Suppressor macrophage treated with lipopolysaccharide for 4 hours (primary cell): ENCODE data around the gene FGF10.
A peak's percentile ranks its signal among the peaks of the same experiment; 100 is the strongest.

Experiments
- DNase-seq: peaks from one replicate; pipeline ENCODE4 v3.0.0-alpha.2; 2020

The FGF10 gene

GRCh38 chr5:44389090-44389822, at the start of gene FGF10:
Gene FGF10, minus strand, starts transcription at chr5:44389420. Its CDS starts 738 bp downstream, at chr5:44388682.
- no peak for DNase-seq

GRCh38 chr5:44426944-44427343, 37.7 kb upstream of the FGF10 start:
- no peak for DNase-seq

- no peak for DNase-seq
These were observed 23.1 kb upstream of the FGF10 start for GRCh38 chr5:44412286-44412685.

GRCh38 chr5:44402084-44402483, 12.9 kb upstream of the FGF10 start:
- no peak for DNase-seq

- DNase-seq, result no peak
These were observed 12.4 kb upstream of the FGF10 start for GRCh38 chr5:44401611-44402010.

- DNase-seq, result no peak
These were observed 9.2 kb upstream of the FGF10 start for GRCh38 chr5:44398382-44398781.

GRCh38 chr5:44396312-44396711, 7.1 kb upstream of the FGF10 start:
- DNase-seq, result no peak

GRCh38 chr5:44390351-44390750, 1.1 kb upstream of the FGF10 start:
- no peak for DNase-seq

- no peak for DNase-seq
These were observed 563 bp upstream of the FGF10 start for GRCh38 chr5:44389823-44390143.

- no peak for DNase-seq
These were observed 715 bp downstream of the FGF10 start for GRCh38 chr5:44388321-44389089.

GRCh38 chr5:44387921-44388320, 1.3 kb downstream of the FGF10 start:
- DNase-seq, result no peak

GRCh38 chr5:44387406-44387805, 1.8 kb downstream of the FGF10 start:
- DNase-seq, result no peak

GRCh38 chr5:44385291-44385900, 3.8 kb downstream of the FGF10 start:
- DNase-seq, result peak; percentile 78

GRCh38 chr5:44384816-44385215, 4.4 kb downstream of the FGF10 start:
- DNase-seq, result no peak

- no peak for DNase-seq
These were observed 6.3 kb downstream of the FGF10 start for GRCh38 chr5:44382894-44383293.

GRCh38 chr5:44377057-44377456, 12.2 kb downstream of the FGF10 start:
- no peak for DNase-seq

- no peak for DNase-seq
These were observed 17.2 kb downstream of the FGF10 start for GRCh38 chr5:44372028-44372427.

GRCh38 chr5:44367203-44367602, 22.0 kb downstream of the FGF10 start:
- no peak for DNase-seq

- DNase-seq, result no peak
These were observed 23.9 kb downstream of the FGF10 start for GRCh38 chr5:44365345-44365744.

GRCh38 chr5:44364097-44364496, 25.1 kb downstream of the FGF10 start:
- DNase-seq, result no peak

- DNase-seq, result no peak
These were observed 27.7 kb downstream of the FGF10 start for GRCh38 chr5:44361342-44362001.

GRCh38 chr5:44360919-44361318, 28.3 kb downstream of the FGF10 start:
- no peak for DNase-seq

- DNase-seq, result no peak
These were observed 30.8 kb downstream of the FGF10 start for GRCh38 chr5:44358421-44358820.

GRCh38 chr5:44356231-44356630, 33.0 kb downstream of the FGF10 start:
- no peak for DNase-seq
